ENCODE data around the gene CLCN4. TPM values are rescaled to one million over a fixed set of nuclear protein-coding genes. Genes with fewer than 3 reads are reported as not detected.

Gene CLCN4
- total RNA-seq, 1 donor from 2014 or later: 4.7 TPM

GRCh38 chrX:10246297-10246696 lies 89.5 kb downstream of the CLCN4 start:
- ChIA-PET CTCF (no interaction called here), POLR2A (no interaction called here)
- no peak for TF ChIP-seq CTCF (IDR thresholded peaks at IDR 0.05)
- Mint-ChIP-seq H3K4me3 (no peak overlapping the region), H3K27me3 (no peaks in the 10 kb centered on the region), H3K4me1 (no peaks in the 10 kb centered on the region), H3K27ac (no peak overlapping the region), H3K9me3 (no peaks in the 10 kb centered on the region), H3K36me3 (ENCODE audit: low read depth) (no peaks in the 10 kb centered on the region)
- ATAC-seq (ENCODE audit: low read depth) (no peak), DNase-seq (no peak)
- intact Hi-C loops (cut with micrococcal nuclease): no loop called here

GRCh38 chrX:10246846-10247245 lies 90.1 kb downstream of the CLCN4 start:
- Mint-ChIP-seq H3K27me3 (no peaks in the 10 kb centered on the region), H3K4me3 (no peak overlapping the region), H3K36me3 (ENCODE audit: low read depth) (no peaks in the 10 kb centered on the region), H3K4me1 (no peaks in the 10 kb centered on the region), H3K27ac (no peak overlapping the region), H3K9me3 (no peaks in the 10 kb centered on the region)
- intact Hi-C loops (cut with micrococcal nuclease): no loop called here
- ChIA-PET POLR2A (no interaction called here), CTCF (no interaction called here)
- no peak for TF ChIP-seq CTCF (IDR thresholded peaks at IDR 0.05)
- ATAC-seq (ENCODE audit: low read depth): no peak
- no peak for DNase-seq

GRCh38 chrX:10254739-10255138 lies 98.0 kb downstream of the CLCN4 start:
- H3K27me3 Mint-ChIP-seq: peaks cover 3% of the 10 kb centered on the region
- no peak overlapping the region for H3K27ac Mint-ChIP-seq
- H3K36me3 Mint-ChIP-seq (ENCODE audit: low read depth): no peaks in the 10 kb centered on the region
- ChIA-PET CTCF (no interaction called here), POLR2A (no interaction called here)
- no peak for TF ChIP-seq CTCF (IDR thresholded peaks at IDR 0.05)
- ATAC-seq (ENCODE audit: low read depth): no peak
- H3K4me3 Mint-ChIP-seq: no peak overlapping the region
- intact Hi-C loops (cut with micrococcal nuclease): no loop called here
- no peak for DNase-seq
- H3K4me1 Mint-ChIP-seq: no peaks in the 10 kb centered on the region
- H3K9me3 Mint-ChIP-seq: no peaks in the 10 kb centered on the region

- no peak for ATAC-seq (ENCODE audit: low read depth)
- Mint-ChIP-seq H3K36me3 (ENCODE audit: low read depth) (no peaks in the 10 kb centered on the region), H3K27me3 (peaks cover 3% of the 10 kb centered on the region), H3K4me1 (peaks cover 2% of the 10 kb centered on the region), H3K27ac (no peak overlapping the region), H3K9me3 (no peaks in the 10 kb centered on the region), H3K4me3 (no peak overlapping the region)
- intact Hi-C loops (cut with micrococcal nuclease): no loop called here
- CTCF ChIA-PET: no interaction called here
- DNase-seq: no peak
- POLR2A ChIA-PET: no interaction called here
- TF ChIP-seq CTCF (IDR thresholded peaks at IDR 0.05): no peak
Measured at GRCh38 chrX:10259716-10260115, 102.9 kb downstream of the CLCN4 start.

GRCh38 chrX:10265775-10266174 lies 109.0 kb downstream of the CLCN4 start:
- no peaks in the 10 kb centered on the region for H3K27me3 Mint-ChIP-seq
- ATAC-seq (ENCODE audit: low read depth) (no peak), DNase-seq (no peak)
- no peaks in the 10 kb centered on the region for H3K36me3 Mint-ChIP-seq (ENCODE audit: low read depth)
- ChIA-PET CTCF (no interaction called here), POLR2A (no interaction called here)
- intact Hi-C loops (cut with micrococcal nuclease): no loop called here
- H3K4me1 Mint-ChIP-seq: no peaks in the 10 kb centered on the region
- no peak overlapping the region for H3K4me3 Mint-ChIP-seq
- TF ChIP-seq CTCF (IDR thresholded peaks at IDR 0.05): no peak
- no peaks in the 10 kb centered on the region for H3K9me3 Mint-ChIP-seq
- no peak overlapping the region for H3K27ac Mint-ChIP-seq

Measured in activated B cell treated with CpG ODN at 0.5 μM for 24 hours (primary cell).